HG03565 (cell line): ENCODE measurements around the gene LRP8.

ENCODE experiments used
- ATAC-seq: cut with Tn5 transposase; IDR thresholded peaks from one replicate; pipeline ENCODE4 v1.9.1; 2021; ENCODE audit warnings: mild to moderate bottlenecking, moderate library complexity; ENCODE audit not compliant: unreplicated experiment

LRP8 gene

GRCh38 chr1:53307037-53307436, 20.8 kb downstream of the LRP8 start:
- ATAC-seq: no peak

- ATAC-seq: no peak
Observed at GRCh38 chr1:53306168-53306567, 21.7 kb downstream of the LRP8 start.

GRCh38 chr1:53305650-53306049, 22.2 kb downstream of the LRP8 start:
- ATAC-seq: no peak

GRCh38 chr1:53304527-53304926, 23.3 kb downstream of the LRP8 start:
- no peak for ATAC-seq

GRCh38 chr1:53303726-53304515, 23.9 kb downstream of the LRP8 start:
- no peak for ATAC-seq

- ATAC-seq: no peak
Observed at GRCh38 chr1:53303243-53303642, 24.6 kb downstream of the LRP8 start.

GRCh38 chr1:53299233-53299632, 28.6 kb downstream of the LRP8 start:
- no peak for ATAC-seq

GRCh38 chr1:53298045-53298637, 29.7 kb downstream of the LRP8 start:
- ATAC-seq: no peak

GRCh38 chr1:53297195-53297594, 30.7 kb downstream of the LRP8 start:
- ATAC-seq: no peak

- ATAC-seq: no peak
Observed at GRCh38 chr1:53296117-53296749, 31.6 kb downstream of the LRP8 start.

GRCh38 chr1:53295726-53296116, 32.1 kb downstream of the LRP8 start:
- ATAC-seq: no peak

- no peak for ATAC-seq
Observed at GRCh38 chr1:53295295-53295694, 32.6 kb downstream of the LRP8 start.

- no peak for ATAC-seq
Observed at GRCh38 chr1:53294567-53294966, 33.3 kb downstream of the LRP8 start.

GRCh38 chr1:53294061-53294460, 33.8 kb downstream of the LRP8 start:
- no peak for ATAC-seq

- ATAC-seq: no peak
Observed at GRCh38 chr1:53293123-53293522, 34.7 kb downstream of the LRP8 start.

- no peak for ATAC-seq
Observed at GRCh38 chr1:53292690-53293089, 35.2 kb downstream of the LRP8 start.

- no peak for ATAC-seq
Observed at GRCh38 chr1:53291574-53291973, 36.3 kb downstream of the LRP8 start.

- no peak for ATAC-seq
Observed at GRCh38 chr1:53288790-53289429, 39.0 kb downstream of the LRP8 start.

- no peak for ATAC-seq
Observed at GRCh38 chr1:53288002-53288789, 39.7 kb downstream of the LRP8 start.

- ATAC-seq: no peak
Observed at GRCh38 chr1:53286955-53287354, 40.9 kb downstream of the LRP8 start.
